GM23338 (cell line): ENCODE measurements around the gene ST8SIA1.

Experiments used
- CREB1 ChIP-seq: fragments of 250-450 bp; sonication (Bioruptor Pico); IDR thresholded peaks from 2 replicates; pipeline ENCODE4 v1.5.0; 2020; ENCODE audit warnings: low read depth, mild to moderate bottlenecking, moderate library complexity
- EZH2 ChIP-seq: fragments of 200-600 bp; sonication (generic); IDR thresholded peaks from one replicate; pipeline ENCODE4 v1.8.0; 2017; ENCODE audit warnings: antibody characterized with exemption, mild to moderate bottlenecking, low read depth; ENCODE audit not compliant: unreplicated experiment
- EZH2phosphoT487 ChIP-seq: fragments of 200-600 bp; sonication (generic); IDR thresholded peaks from one replicate; pipeline ENCODE4 v1.8.1; 2018; ENCODE audit warnings: antibody characterized with exemption; ENCODE audit not compliant: unreplicated experiment
- NANOG ChIP-seq: IDR thresholded peaks from 2 replicates; pipeline ENCODE4 v1.6.1; 2016; ENCODE audit warnings: antibody characterized with exemption, borderline replicate concordance
- POLR2AphosphoS5 ChIP-seq: IDR thresholded peaks from 2 replicates; pipeline ENCODE4 v1.6.1; 2016; ENCODE audit warnings: antibody characterized with exemption, low read depth
- ZNF114 ChIP-seq: fragments of 250-450 bp; sonication (Bioruptor Pico); IDR thresholded peaks from 2 replicates; pipeline ENCODE4 v1.5.0; 2020; ENCODE audit warnings: mild to moderate bottlenecking, moderate library complexity
- ZNF331 ChIP-seq: fragments of 250-450 bp; sonication (Bioruptor Pico); IDR thresholded peaks from 2 replicates; pipeline ENCODE4 v1.5.0; 2020; ENCODE audit warnings: low read depth, mild to moderate bottlenecking, moderate library complexity
- TF ChIP-seq, protein P1 (sequence below), 2 experiments: fragments of 200-600 bp in 1 of 2; sonication (generic) in 1 of 2; conservative IDR thresholded peaks; 2 replicates each; pipeline versions ENCODE4 v1.5.1 to v1.6.1; 2016 to 2017; ENCODE audit warnings: antibody characterized with exemption in 2 of 2, low read depth in 2 of 2, mild to moderate bottlenecking in 2 of 2, moderate library complexity in 1 of 2
- TF ChIP-seq, protein P2 (sequence below): IDR thresholded peaks from 2 replicates; pipeline ENCODE4 v1.6.1; 2016; ENCODE audit warnings: antibody characterized with exemption
- TF ChIP-seq, protein P3 (sequence below): IDR thresholded peaks from one replicate; pipeline ENCODE4 v1.6.1; 2018; ENCODE audit warnings: antibody characterized with exemption; ENCODE audit not compliant: unreplicated experiment
- TF ChIP-seq, protein P4 (sequence below): fragments of 250-450 bp; sonication (Bioruptor Pico); IDR thresholded peaks from 2 replicates; pipeline ENCODE4 v1.5.0; 2020; ENCODE audit warnings: mild to moderate bottlenecking, moderate library complexity

DNA sequence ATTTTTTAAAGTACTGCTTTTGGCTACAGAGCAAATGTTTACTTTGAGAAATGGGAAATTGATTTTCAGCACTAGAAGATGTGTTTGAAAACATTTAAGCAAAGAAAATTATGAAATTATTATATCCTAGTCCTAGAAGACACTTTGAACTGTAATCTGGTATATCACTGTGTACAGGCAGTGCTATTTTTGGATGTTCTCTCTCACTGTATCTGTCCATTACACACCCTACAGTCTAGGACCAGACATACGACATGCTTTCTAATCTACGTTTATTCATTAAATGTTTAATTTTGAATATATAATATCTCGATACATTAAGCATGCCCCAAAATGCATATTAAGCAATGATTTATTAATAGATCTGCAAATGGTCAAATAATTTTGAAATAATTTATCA is 82.5 kb downstream of the ST8SIA1 start:
- TF ChIP-seq, protein P1, sequence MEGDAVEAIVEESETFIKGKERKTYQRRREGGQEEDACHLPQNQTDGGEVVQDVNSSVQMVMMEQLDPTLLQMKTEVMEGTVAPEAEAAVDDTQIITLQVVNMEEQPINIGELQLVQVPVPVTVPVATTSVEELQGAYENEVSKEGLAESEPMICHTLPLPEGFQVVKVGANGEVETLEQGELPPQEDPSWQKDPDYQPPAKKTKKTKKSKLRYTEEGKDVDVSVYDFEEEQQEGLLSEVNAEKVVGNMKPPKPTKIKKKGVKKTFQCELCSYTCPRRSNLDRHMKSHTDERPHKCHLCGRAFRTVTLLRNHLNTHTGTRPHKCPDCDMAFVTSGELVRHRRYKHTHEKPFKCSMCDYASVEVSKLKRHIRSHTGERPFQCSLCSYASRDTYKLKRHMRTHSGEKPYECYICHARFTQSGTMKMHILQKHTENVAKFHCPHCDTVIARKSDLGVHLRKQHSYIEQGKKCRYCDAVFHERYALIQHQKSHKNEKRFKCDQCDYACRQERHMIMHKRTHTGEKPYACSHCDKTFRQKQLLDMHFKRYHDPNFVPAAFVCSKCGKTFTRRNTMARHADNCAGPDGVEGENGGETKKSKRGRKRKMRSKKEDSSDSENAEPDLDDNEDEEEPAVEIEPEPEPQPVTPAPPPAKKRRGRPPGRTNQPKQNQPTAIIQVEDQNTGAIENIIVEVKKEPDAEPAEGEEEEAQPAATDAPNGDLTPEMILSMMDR (conservative IDR thresholded peaks at IDR 0.05; ENCODE audit: low read depth in 2 of 2) = no peak
- TF ChIP-seq EZH2 (no peak), POLR2AphosphoS5 (no peak), CREB1 (CRISPR knock-in tag) (no peak), ZNF114 (CRISPR knock-in tag) (no peak), EZH2phosphoT487 (no peak), ZNF331 (no peak), NANOG (no peak)
- TF ChIP-seq, protein P2, sequence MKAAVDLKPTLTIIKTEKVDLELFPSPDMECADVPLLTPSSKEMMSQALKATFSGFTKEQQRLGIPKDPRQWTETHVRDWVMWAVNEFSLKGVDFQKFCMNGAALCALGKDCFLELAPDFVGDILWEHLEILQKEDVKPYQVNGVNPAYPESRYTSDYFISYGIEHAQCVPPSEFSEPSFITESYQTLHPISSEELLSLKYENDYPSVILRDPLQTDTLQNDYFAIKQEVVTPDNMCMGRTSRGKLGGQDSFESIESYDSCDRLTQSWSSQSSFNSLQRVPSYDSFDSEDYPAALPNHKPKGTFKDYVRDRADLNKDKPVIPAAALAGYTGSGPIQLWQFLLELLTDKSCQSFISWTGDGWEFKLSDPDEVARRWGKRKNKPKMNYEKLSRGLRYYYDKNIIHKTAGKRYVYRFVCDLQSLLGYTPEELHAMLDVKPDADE = no peak
- TF ChIP-seq, protein P3, sequence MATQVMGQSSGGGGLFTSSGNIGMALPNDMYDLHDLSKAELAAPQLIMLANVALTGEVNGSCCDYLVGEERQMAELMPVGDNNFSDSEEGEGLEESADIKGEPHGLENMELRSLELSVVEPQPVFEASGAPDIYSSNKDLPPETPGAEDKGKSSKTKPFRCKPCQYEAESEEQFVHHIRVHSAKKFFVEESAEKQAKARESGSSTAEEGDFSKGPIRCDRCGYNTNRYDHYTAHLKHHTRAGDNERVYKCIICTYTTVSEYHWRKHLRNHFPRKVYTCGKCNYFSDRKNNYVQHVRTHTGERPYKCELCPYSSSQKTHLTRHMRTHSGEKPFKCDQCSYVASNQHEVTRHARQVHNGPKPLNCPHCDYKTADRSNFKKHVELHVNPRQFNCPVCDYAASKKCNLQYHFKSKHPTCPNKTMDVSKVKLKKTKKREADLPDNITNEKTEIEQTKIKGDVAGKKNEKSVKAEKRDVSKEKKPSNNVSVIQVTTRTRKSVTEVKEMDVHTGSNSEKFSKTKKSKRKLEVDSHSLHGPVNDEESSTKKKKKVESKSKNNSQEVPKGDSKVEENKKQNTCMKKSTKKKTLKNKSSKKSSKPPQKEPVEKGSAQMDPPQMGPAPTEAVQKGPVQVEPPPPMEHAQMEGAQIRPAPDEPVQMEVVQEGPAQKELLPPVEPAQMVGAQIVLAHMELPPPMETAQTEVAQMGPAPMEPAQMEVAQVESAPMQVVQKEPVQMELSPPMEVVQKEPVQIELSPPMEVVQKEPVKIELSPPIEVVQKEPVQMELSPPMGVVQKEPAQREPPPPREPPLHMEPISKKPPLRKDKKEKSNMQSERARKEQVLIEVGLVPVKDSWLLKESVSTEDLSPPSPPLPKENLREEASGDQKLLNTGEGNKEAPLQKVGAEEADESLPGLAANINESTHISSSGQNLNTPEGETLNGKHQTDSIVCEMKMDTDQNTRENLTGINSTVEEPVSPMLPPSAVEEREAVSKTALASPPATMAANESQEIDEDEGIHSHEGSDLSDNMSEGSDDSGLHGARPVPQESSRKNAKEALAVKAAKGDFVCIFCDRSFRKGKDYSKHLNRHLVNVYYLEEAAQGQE = no peak
- TF ChIP-seq, protein P4, sequence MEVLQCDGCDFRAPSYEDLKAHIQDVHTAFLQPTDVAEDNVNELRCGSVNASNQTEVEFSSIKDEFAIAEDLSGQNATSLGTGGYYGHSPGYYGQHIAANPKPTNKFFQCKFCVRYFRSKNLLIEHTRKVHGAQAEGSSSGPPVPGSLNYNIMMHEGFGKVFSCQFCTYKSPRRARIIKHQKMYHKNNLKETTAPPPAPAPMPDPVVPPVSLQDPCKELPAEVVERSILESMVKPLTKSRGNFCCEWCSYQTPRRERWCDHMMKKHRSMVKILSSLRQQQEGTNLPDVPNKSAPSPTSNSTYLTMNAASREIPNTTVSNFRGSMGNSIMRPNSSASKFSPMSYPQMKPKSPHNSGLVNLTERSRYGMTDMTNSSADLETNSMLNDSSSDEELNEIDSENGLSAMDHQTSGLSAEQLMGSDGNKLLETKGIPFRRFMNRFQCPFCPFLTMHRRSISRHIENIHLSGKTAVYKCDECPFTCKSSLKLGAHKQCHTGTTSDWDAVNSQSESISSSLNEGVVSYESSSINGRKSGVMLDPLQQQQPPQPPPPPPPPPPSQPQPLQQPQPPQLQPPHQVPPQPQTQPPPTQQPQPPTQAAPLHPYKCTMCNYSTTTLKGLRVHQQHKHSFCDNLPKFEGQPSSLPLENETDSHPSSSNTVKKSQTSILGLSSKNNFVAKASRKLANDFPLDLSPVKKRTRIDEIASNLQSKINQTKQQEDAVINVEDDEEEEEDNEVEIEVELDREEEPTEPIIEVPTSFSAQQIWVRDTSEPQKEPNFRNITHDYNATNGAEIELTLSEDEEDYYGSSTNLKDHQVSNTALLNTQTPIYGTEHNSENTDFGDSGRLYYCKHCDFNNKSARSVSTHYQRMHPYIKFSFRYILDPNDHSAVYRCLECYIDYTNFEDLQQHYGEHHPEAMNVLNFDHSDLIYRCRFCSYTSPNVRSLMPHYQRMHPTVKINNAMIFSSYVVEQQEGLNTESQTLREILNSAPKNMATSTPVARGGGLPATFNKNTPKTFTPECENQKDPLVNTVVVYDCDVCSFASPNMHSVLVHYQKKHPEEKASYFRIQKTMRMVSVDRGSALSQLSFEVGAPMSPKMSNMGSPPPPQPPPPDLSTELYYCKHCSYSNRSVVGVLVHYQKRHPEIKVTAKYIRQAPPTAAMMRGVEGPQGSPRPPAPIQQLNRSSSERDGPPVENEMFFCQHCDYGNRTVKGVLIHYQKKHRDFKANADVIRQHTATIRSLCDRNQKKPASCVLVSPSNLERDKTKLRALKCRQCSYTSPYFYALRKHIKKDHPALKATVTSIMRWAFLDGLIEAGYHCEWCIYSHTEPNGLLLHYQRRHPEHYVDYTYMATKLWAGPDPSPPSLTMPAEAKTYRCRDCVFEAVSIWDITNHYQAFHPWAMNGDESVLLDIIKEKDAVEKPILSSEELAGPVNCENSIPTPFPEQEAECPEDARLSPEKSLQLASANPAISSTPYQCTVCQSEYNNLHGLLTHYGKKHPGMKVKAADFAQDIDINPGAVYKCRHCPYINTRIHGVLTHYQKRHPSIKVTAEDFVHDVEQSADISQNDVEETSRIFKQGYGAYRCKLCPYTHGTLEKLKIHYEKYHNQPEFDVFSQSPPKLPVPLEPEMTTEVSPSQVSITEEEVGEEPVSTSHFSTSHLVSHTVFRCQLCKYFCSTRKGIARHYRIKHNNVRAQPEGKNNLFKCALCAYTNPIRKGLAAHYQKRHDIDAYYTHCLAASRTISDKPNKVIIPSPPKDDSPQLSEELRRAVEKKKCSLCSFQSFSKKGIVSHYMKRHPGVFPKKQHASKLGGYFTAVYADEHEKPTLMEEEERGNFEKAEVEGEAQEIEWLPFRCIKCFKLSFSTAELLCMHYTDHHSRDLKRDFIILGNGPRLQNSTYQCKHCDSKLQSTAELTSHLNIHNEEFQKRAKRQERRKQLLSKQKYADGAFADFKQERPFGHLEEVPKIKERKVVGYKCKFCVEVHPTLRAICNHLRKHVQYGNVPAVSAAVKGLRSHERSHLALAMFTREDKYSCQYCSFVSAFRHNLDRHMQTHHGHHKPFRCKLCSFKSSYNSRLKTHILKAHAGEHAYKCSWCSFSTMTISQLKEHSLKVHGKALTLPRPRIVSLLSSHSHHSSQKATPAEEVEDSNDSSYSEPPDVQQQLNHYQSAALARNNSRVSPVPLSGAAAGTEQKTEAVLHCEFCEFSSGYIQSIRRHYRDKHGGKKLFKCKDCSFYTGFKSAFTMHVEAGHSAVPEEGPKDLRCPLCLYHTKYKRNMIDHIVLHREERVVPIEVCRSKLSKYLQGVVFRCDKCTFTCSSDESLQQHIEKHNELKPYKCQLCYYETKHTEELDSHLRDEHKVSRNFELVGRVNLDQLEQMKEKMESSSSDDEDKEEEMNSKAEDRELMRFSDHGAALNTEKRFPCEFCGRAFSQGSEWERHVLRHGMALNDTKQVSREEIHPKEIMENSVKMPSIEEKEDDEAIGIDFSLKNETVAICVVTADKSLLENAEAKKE (CRISPR knock-in tag) = no peak
